ENCODE measurements around the gene CTSZ.

The CTSZ gene

GRCh38 chr20:59032023-59032712, 25.1 kb upstream of the CTSZ start, which contains the start of gene ATP5F1E:
Gene ATP5F1E (minus strand): TSS chr20:59032335. CDS start chr20:59032251, 84 bp downstream.
- peak within 1 kb of the TSS; percentile 89 for H3K4me3 ChIP-seq (ENCODE audit: low read depth, low read length)
- DNase-seq (ENCODE audit: low read depth) = peak; percentile 96
- TF ChIP-seq CTCF (conservative IDR thresholded peaks at IDR 0.05; ENCODE audit: low read depth, low read length) = no peak

GRCh38 chr20:59031564-59032022, 24.5 kb upstream of the CTSZ start:
- no peak for TF ChIP-seq CTCF (conservative IDR thresholded peaks at IDR 0.05; ENCODE audit: low read depth, low read length)
- H3K4me3 ChIP-seq (ENCODE audit: low read depth, low read length) = peak overlapping the region; percentile 89
- no peak for DNase-seq (ENCODE audit: low read depth)

- DNase-seq (ENCODE audit: low read depth) = no peak
- peak overlapping the region; percentile 89 for H3K4me3 ChIP-seq (ENCODE audit: low read depth, low read length)
- no peak for TF ChIP-seq CTCF (conservative IDR thresholded peaks at IDR 0.05; ENCODE audit: low read depth, low read length)
Measured at GRCh38 chr20:59030911-59031563, 24.0 kb upstream of the CTSZ start.

GRCh38 chr20:59028812-59029211, 21.8 kb upstream of the CTSZ start:
- DNase-seq (ENCODE audit: low read depth) = no peak
- H3K4me3 ChIP-seq (ENCODE audit: low read depth, low read length) = peak overlapping the region; percentile 41
- no peak for TF ChIP-seq CTCF (conservative IDR thresholded peaks at IDR 0.05; ENCODE audit: low read depth, low read length)

GRCh38 chr20:59027741-59028320, 20.8 kb upstream of the CTSZ start:
- TF ChIP-seq CTCF (conservative IDR thresholded peaks at IDR 0.05; ENCODE audit: low read depth, low read length) = no peak
- H3K4me3 ChIP-seq (ENCODE audit: low read depth, low read length) = no peak overlapping the region

GRCh38 chr20:59026904-59027740, 20.1 kb upstream of the CTSZ start:
- no peak overlapping the region for H3K4me3 ChIP-seq (ENCODE audit: low read depth, low read length)
- no peak for DNase-seq (ENCODE audit: low read depth)
- no peak for TF ChIP-seq CTCF (conservative IDR thresholded peaks at IDR 0.05; ENCODE audit: low read depth, low read length)

More at GRCh38 chr20:59027741-59028320, 20.8 kb upstream of the CTSZ start:
- DNase-seq (ENCODE audit: low read depth) = peak; percentile 62
